ENCODE results near the gene NLRP5. TPM values are rescaled to one million over a fixed set of nuclear protein-coding genes. Genes with fewer than 3 reads are reported as not detected.
"Not testable (repeated sequence)": the region's sequence is repeated elsewhere in the genome, so short reads cannot be mapped to it uniquely, and the experiment has no call there.

The NLRP5 gene
- total RNA-seq, 1 donor from 2014 or later, result not detected

DNA sequence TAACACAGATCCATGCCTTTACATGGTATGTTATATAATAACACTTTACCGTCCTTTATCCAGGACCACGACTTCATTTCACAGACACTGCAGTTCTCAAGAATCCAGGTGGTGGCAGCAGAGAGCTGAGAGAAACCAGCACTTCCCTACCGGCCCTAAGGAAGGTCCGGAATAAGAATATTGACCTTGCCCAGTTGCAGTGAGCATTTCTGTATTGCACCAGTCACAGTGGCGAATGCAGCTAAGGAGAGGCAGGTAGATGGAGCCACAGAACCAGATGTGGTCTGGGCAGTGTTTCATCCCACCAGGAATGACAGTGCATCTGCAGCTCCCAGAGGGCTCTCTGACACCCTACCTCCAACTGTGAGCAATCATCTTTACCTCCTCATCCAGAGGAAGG is 89.9 kb downstream of the NLRP5 start:
- DNase-seq (ENCODE audit: low spot score), result peak; percentile 65

- DNase-seq (ENCODE audit: low spot score), result no peak
Observed at GRCh38 chr19:56079609-56080008, 93.0 kb downstream of the NLRP5 start.

- peak; percentile 76 for DNase-seq (ENCODE audit: low spot score)
Observed at GRCh38 chr19:56080669-56081401, 94.3 kb downstream of the NLRP5 start.

DNA sequence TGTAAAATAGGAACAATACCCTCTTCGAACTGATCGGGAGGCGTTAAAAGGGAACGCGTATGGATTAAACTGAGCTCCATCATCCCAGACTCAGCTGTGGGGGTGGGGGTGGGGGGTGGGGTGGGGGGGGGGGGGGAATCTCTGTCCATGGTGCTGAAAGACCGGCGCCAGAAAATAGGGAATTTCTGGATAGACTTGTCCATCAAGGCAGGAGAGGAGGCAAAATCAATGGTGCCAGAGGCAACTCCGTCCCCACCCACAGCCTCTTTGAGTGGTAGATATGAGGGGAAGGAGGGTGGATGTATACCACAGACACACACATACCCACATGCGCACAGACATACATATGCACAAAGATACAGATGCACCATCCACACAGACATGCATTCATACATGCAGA is 97.1 kb downstream of the NLRP5 start:
- no peak for DNase-seq (ENCODE audit: low spot score)

GRCh38 chr19:56084835-56085536 is 98.4 kb downstream of the NLRP5 start:
- DNase-seq (ENCODE audit: low spot score), result no peak

DNA sequence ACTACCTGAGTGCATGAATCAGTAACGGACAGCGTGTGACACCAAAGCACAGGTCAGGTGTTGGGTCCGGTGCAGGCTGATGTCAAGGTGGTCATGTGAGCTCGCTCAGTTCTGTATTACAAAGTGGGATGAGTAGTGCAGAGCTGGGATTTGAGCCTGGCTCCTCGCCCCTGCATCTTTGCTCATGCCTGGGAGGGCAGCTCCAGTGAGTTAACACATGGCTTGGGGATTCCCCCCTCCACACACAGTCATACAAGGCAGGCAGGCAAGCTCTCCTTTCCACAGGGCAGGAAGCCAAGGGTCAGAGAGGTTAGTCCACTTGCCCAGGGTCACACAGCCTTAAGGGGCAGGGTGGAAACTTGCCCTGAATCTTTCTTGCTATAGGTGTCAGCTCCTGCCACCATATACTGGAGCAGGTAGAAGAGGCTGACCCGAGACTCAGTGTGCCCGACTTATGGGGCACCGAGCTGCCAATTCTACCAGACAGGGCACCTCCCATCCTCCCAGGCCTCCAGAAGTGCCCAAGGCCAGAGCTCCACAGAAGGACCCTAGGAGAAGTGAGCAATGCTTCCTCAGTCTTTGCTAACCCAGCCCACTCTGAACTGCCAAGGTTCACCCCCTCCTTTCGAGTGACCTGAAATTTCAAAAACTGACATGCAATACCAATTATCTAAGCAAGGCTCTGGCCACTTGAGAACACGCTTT is 99.1 kb downstream of the NLRP5 start:
- no peak for DNase-seq (ENCODE audit: low spot score)

- DNase-seq (ENCODE audit: low spot score), result no peak
Observed at GRCh38 chr19:56086671-56087430, 100.3 kb downstream of the NLRP5 start.

- DNase-seq (ENCODE audit: low spot score), result no peak
Observed at GRCh38 chr19:56087647-56088496, 101.3 kb downstream of the NLRP5 start.

- no peak for DNase-seq (ENCODE audit: low spot score)
Observed at GRCh38 chr19:56088497-56089215, 102.1 kb downstream of the NLRP5 start.

DNA sequence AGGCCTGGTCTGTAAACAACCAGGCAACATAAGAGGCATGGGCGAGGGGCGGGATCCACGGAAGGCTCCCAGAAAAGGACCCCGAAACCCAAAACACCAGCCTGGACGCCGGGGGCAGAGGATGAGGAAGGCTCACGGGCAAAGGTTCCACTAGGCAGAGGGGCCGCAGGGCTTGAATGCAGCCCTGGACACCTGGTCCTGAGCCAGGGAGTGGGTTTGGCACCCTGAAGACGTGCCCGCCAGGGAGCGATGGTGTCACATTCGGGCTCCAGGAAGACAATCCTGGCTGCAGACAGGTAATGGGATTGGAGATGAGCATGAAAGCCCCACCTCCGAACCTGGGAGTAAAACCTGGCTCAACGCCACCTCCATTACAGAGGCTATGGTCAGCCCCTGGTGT is 102.8 kb downstream of the NLRP5 start:
- DNase-seq (ENCODE audit: low spot score), result no peak

- no peak for DNase-seq (ENCODE audit: low spot score)
Observed at GRCh38 chr19:56091066-56091490, 104.5 kb downstream of the NLRP5 start.

- no peak for DNase-seq (ENCODE audit: low spot score)
Observed at GRCh38 chr19:56091751-56092546, 105.4 kb downstream of the NLRP5 start.

- DNase-seq (ENCODE audit: low spot score), result no peak
Observed at GRCh38 chr19:56092685-56093631, 106.4 kb downstream of the NLRP5 start.

DNA sequence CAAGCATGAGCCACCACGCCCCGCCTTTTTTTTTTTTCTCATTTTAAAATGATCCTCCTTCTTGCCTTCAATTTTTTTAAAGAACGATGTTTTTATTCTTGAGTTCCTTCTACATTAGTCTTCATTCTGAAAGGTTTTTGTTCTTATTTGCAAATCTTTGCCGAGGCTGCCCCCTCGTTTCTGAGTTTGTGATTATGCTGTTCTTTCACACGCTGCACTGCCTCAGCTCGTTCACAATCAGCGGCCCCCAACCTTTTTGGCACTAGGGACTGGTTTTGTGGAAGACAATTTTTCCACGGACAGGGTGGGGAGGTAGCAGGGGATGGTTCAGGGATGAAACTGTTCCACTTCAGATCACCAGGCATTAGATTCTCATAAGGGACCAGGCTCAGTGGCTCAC is 107.9 kb downstream of the NLRP5 start:
- DNase-seq (ENCODE audit: low spot score), result no peak

DNA sequence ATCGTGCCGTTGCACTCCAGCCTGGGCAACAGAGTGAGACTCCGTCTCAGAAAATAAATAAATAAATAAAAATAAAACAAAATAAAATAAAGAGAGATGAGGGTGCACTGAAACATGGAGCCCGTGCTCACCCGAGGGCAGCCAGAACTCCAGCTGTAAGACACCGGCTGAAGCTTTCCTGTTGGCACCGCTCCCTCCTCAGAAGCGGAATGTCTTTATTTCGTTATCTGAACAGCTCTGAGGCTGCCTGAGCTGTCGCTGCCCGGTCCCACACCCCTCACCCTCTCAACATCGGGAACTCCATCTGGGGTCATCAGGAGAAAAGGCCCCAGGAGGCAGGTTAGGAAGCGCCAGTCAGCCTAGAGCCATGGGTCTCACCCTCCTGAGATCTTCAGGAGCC is 110.1 kb downstream of the NLRP5 start:
- no peak for DNase-seq (ENCODE audit: low spot score)

DNA sequence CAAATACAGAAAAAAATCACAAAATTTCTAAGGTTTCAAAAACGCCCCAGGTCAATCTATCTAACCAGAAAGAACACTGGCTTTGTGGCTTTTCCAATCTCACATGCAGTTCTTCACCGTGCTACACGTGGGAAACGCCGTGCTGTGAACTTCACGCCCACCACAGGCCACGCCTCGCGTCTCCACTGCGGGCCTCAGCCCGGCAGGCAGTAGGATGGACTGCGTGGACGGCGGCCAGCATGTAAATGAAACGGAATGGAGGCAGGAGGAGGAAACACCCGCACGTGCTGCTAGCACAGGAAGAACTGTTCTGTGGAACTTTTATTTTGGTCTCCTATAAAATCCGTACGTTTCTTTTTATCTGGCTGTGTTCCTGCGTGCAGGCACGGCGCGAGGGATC is 110.7 kb downstream of the NLRP5 start:
- DNase-seq (ENCODE audit: low spot score), result no peak

DNA sequence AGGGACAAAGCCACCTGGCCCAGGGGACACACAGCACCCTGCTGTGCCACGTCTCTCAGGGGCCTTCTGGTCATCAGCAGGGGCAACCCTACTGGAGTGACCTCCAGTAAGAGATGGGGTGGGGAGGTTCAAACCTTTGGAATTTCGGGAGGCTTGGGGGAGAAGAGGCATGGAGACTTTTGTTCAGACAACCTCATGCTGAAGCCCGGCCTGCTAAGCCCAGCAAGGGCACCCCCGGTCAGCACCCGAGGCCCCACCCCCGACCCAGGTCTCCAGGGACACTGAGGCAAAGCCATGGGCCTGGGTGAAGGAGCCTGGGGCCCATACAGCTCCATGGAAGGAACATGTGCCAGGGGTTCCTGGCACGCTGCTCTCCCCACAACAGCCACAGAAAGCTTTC is 111.2 kb downstream of the NLRP5 start:
- DNase-seq (ENCODE audit: low spot score), result no peak

- not testable (repeated sequence) for DNase-seq (ENCODE audit: low spot score)
Observed at GRCh38 chr19:56098237-56098636, 111.7 kb downstream of the NLRP5 start.

All from mucosa of gallbladder (tissue), 1 donor.